ENCODE data around the gene TRAF5. TPM values are rescaled to one million over a fixed set of nuclear protein-coding genes. Genes with fewer than 3 reads are reported as not detected.
"Not testable (repeated sequence)": the region's sequence is repeated elsewhere in the genome, so short reads cannot be mapped to it uniquely, and the experiment has no call there.

Gene TRAF5
- total RNA-seq, 1 donor from 2014 or later: 16.3 TPM

DNA sequence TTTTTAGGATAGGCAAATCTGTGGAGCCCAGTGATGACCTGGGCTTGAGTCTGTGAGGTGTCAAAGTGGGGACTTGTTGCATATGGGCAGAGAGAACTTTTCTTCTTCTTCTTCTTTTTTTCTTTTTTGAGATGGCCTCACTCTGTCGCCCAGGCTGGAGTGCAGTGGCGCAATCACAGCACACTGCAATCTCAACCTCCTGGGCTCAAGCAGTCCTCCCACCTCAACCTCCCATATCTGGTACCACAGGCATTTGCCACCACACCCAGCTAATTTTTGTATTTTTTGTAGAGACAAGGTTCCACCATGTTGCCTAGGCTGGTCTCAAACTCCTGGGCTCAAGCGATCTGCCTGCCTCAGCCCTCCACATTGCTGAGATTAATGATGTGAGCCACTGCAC lies 85.0 kb downstream of the TRAF5 start:
- FAIRE-seq: no peak

DNA sequence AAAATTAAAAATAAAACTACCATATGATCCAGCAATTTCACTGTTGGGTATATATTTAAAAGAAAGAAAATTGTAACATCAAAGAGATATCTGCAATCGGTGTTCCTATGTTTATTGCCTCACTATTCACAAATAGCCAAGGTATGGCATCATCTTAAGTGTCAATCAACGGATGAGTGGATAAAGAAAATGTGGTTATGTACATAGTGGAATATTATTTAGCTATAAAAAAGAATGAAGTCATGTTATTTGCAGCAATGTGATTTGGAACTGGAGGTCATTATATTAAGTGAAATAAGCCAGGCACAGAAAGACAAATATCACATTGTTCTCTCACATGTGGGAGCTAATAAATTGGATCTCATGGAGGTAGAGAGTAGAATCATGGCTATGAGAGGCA lies 89.1 kb downstream of the TRAF5 start:
- DNase-seq (ENCODE audit: low spot score in 2 of 2): no peak
- FAIRE-seq: no peak

More for the DNA sequence above, 85.0 kb downstream of the TRAF5 start:
- no peak for DNase-seq (ENCODE audit: low spot score in 2 of 2)

DNA sequence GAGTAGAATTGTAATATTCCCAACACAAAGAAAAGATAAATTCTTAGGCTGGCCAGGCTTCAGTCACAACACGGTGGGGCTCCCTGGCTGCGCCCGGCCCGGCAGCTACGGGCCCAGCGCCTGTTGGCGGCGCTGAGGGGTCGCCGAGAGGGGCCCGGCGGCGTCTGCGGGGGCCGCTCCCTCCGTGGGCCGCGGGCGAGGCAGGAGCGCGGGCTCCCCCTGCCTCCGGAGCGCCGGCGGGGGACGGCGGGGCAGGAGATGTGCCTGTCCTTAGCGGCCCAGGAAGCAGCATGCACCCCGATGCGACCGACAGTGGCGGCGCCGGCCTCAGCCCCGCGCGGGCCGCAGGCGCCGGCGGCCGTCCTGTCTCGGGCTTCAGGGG lies 89.6 kb downstream of the TRAF5 start:
- peak; percentile 10 to 30 for DNase-seq (ENCODE audit: low spot score in 2 of 2)

DNA sequence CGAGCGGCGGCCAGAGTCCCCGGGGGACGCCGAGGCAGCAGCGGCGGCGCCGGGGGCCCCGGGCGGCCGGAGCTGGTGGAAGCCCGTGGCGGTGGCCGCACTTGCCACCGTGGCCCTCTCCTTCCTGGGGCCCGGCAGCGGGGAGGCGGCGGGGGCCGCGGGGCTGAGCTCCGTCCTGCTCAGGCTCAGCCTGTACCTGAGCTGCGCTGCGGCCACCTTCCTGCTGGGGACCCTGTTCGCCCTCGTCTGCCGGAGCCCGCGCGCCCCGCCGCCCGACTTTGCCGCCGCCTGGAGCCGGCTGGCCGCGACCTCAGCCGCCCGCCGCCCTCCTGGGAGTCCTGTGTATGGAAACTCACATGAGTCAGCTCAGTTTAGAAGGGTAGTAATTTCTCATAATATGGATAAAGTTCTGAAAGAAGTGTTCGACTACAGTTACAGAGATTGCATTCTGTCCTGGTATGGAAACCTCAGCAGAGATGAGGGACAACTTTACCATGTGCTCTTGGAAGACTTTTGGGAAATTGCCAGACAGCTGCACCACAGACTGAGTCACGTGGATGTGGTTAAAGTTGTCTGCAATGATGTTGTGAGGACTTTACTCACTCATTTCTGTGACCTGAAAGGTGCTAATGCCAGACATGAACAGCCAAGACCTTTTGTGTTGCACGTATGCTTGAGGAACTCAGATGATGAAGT lies 90.1 kb downstream of the TRAF5 start:
- FAIRE-seq: not testable (repeated sequence)
- DNase-seq (ENCODE audit: low spot score in 2 of 2): peak in 1 of 2 donors; percentile 14

More for the DNA sequence above, 89.6 kb downstream of the TRAF5 start:
- not testable (repeated sequence) for FAIRE-seq

DNA sequence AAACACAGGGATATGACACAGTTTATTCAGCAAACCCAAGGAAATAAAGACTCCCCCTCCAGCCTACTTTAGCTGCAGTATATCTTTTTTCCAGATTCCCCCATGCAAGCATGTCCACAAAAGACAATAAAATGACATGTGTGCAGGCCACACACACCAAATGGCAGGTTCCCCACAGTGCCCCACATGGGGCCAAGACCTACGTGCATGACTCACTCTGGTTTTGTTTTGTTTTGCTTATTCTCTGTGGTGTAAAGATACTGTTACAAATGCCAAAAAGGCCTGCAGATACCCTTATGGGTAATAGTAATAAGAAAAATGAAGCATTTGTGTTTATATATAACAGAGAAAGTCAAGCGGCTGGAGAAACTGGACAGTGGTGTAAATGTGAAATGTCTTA lies 93.8 kb downstream of the TRAF5 start:
- FAIRE-seq (no peak), DNase-seq (ENCODE audit: low spot score in 2 of 2) (no peak)

DNA sequence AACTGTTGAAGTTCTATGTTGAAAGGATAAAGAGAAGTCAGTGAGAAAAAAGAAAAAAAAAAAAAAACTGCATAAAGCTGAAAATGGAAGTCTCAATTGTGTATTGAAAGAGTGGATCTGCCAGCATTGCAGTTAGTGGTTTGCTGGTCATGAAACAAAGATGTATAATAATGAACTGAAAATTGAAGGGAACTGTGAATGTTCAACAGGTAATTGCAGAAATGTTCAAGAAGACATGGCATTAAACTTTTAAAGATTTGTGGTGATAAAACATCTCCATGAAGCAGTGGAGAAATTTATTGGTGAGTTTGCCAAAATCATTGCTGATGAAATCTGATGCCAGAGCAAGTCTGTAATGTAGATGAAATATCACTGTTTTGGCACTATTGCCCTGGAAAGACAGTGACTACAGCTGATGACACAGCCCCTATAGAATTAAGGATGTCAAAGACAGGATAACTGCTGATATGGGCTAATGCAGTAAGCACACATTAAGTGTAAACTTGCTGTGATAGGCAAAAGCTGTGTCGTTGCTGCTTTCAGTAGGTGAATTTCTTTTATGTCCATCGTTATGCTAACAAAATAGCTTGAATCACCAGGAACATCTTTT lies 94.3 kb downstream of the TRAF5 start:
- DNase-seq (ENCODE audit: low spot score in 2 of 2) (no peak), FAIRE-seq (no peak)

DNA sequence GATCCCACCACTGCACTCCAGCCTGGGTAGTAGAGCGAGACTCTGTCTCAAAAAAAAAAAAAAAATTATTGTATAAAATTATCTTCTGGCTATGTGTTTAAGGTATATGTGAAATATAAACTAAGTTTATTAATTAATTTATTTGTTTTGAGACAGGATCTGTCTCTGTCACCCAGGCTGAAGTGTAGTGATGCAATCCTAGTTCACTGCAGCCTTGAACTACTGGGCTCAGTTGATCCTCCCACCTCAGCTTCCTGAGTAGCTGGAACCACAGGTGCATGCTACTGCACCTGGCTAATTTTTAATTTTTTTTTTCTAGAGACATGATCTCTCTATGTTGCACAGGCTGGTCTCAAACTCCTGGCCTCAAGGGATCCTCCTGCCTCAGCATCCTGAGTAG lies 97.4 kb downstream of the TRAF5 start:
- no peak for DNase-seq (ENCODE audit: low spot score in 2 of 2)
- no peak for FAIRE-seq

Other genes with a start within 250 kb of the TRAF5 start
- gene KCNH1, start 192.7 kb upstream of the TRAF5 start, total RNA-seq: 10.6 TPM
- gene RCOR3, start 67.5 kb upstream of the TRAF5 start, total RNA-seq: 40.4 TPM
- gene RD3, start 165.3 kb downstream of the TRAF5 start, total RNA-seq: not detected

All from frontal cortex (tissue), 4 donors.